Heart left ventricle (tissue), 16 donors: ENCODE data around the gene TSPO2. TPM values are rescaled to one million over a fixed set of nuclear protein-coding genes. Genes with fewer than 3 reads are reported as not detected.

Experiments used
- ATAC-seq, 4 donors: fragments of 200-7000 bp; cut with Tn5 transposase; one replicate each; pipeline ENCODE4 v1.9.1; 2020 to 2022; ENCODE audit warnings: moderate library complexity in 4 of 4, mild to moderate bottlenecking in 3 of 4, moderate number of reproducible peaks in 1 of 4
- DNase-seq, 5 donors: peaks; one replicate each; pipeline ENCODE4 v3.0.0-alpha.2; 2020
- H3K27ac ChIP-seq, 12 donors: fragments of 200-600 bp; sonication (generic) in 4 of 12; one replicate each; pipeline versions ENCODE4 v1.5.0 to v1.8.0; 2016 to 2022; ENCODE audit warnings: mild to moderate bottlenecking in 2 of 12
- H3K27me3 ChIP-seq, 9 donors: fragments of 200-600 bp; sonication (generic) in 2 of 9; one replicate each; pipeline versions ENCODE4 v1.5.1 to v1.8.0; 2016 to 2022; ENCODE audit warnings: mild to moderate bottlenecking in 3 of 9
- H3K36me3 ChIP-seq, 9 donors: fragments of 200-600 bp; sonication (generic) in 2 of 9; one replicate each; pipeline versions ENCODE4 v1.5.0 to v1.8.0; 2018 to 2022; ENCODE audit warnings: mild to moderate bottlenecking in 2 of 9
- H3K4me1 ChIP-seq, 12 donors: fragments of 200-600 bp; sonication (generic) in 4 of 12; one replicate each; pipeline versions ENCODE4 v1.5.0 to v1.8.0; 2016 to 2022; ENCODE audit warnings: mild to moderate bottlenecking in 3 of 12
- H3K4me3 ChIP-seq, 12 donors: fragments of 200-600 bp; sonication (generic) in 4 of 12; one replicate each; pipeline versions ENCODE4 v1.5.0 to v1.8.0; 2017 to 2022; ENCODE audit warnings: mild to moderate bottlenecking in 9 of 12, moderate library complexity in 4 of 12
- H3K9me3 ChIP-seq, 12 donors: fragments of 200-600 bp; sonication (generic) in 4 of 12; one replicate each; pipeline versions ENCODE4 v1.5.0 to v1.8.0; 2016 to 2022; ENCODE audit warnings: mild to moderate bottlenecking in 1 of 12
- CTCF ChIP-seq, 12 donors: fragments of 200-600 bp; sonication (generic) in 4 of 12; IDR thresholded peaks; one replicate each; pipeline versions ENCODE4 v1.5.0 to v1.8.0; 2018 to 2022; ENCODE audit warnings: antibody characterized with exemption in 12 of 12, mild to moderate bottlenecking in 5 of 12
- POLR2A ChIP-seq, 2 donors: fragments of 450-650 bp; IDR thresholded peaks; one replicate each; pipeline ENCODE4 v1.6.1; 2017; ENCODE audit warnings: antibody characterized with exemption in 2 of 2, mild to moderate bottlenecking in 2 of 2, moderate library complexity in 2 of 2
- WGBS, 4 donors: extraction: QIAGEN DNeasy Blood & Tissue Kit in 2 of 4; methylation state at CpG; one replicate each; pipeline versions ENCODE4 v1.1.5 to v1.1.7; 2013 to 2018; 5-methylcytosine and 5-hydroxymethylcytosine counted together
- intact Hi-C, 10 donors: fragments of 100-400 bp; cut with DNase I; formaldehyde crosslinking; loops; one replicate each; pipeline versions ENCODE4 v1.11.1 to v1.14.2; 2022
- polyA plus RNA-seq, 2 donors: library from polyadenylated mRNA; stranded (reverse); fragments of 200-250 nt; gene quantifications; one replicate each; pipeline ENCODE4 v1.2.3, GENCODE V29; 2013
- total RNA-seq, 9 donors: library from RNA; depleted of rRNA in 2 of 9; stranded (reverse); fragments of >200 nt in 2 of 9; fragmentation: NEBNext Ultra II Directional in 3 of 9; extraction: Animal tissue kit (Norgen Biotek cat#: 25700) in 3 of 9; gene quantifications; one replicate each; pipeline versions ENCODE4 v1.1.0 to v1.2.4, GENCODE V29; 2016 to 2023
- donor health status: ischemic (EF 13 %, LVEDD 7.1; RV severe dilation, severe dysfunction).
- donor health status: healthy with polysubstance abuse.
- donor health status: DM: no; HTN: yes; CAD: no.
- donor health status: DM: no; HTN: no; CAD: no.
- donor health status: ischemic (EF 25% LVEDD 6.9; RV normal size, moderate dysfunction).
- donor health status: ischemic (EF 25% LVEDD 5.7; RV mildly dilated, moderate dysfunction).
- donor health status: healthy.
- donor health status: DM: yes; HTN: yes; CAD: no.
- donor health status: ischemic (EF 35%, LVEDD 5.7; RV mildly dilated, moderate dysfunction).
- donor health status: nonischemic (EF 11% LVEDD 7.7; RV severe dilation, severe dysfunction).
- donor health status: DM: yes; HTN: yes; CAD: no.
- donor health status: PGD.
- donor health status: ischemic (EF 29% LVEDD 5.4; RV normal size, mild dysfunction).
- donor health status: nonischemic (EF 23%, LVEDD 6.1; RV moderate dilation, normal function).

TSPO2 gene
- total and polyA plus RNA-seq, 11 donors = not detected

GRCh38 chr6:41032830-41033229 is 9.4 kb upstream of the TSPO2 start:
- Histone ChIP-seq H3K27me3 (no peaks in the 10 kb centered on the region), H3K4me3 (no peak overlapping the region), H3K4me1 (peaks cover 0 to 11% (median 8%) of the 10 kb centered on the region in 12 donors), H3K36me3 (no peaks in the 10 kb centered on the region), H3K9me3 (no peaks in the 10 kb centered on the region), H3K27ac (no peak overlapping the region)
- intact Hi-C loops = loop anchor here in 4 of 10 donors (5.0 to 10.0 kb wide), 3 partner anchors 34 to 1678 kb away; no protein-coding TSS in a partner anchor
- DNase-seq (no peak), ATAC-seq (no peak)
- TF ChIP-seq CTCF (IDR thresholded peaks at IDR 0.05) = no peak
- no peak for TF ChIP-seq POLR2A (IDR thresholded peaks at IDR 0.05)
- WGBS, 4 donors = 92 to 97% (median 95%) methylated on average over 11 to 15 of the region's 15 CpGs

- Histone ChIP-seq H3K27ac (no peak overlapping the region), H3K27me3 (no peaks in the 10 kb centered on the region), H3K4me3 (no peak overlapping the region), H3K36me3 (no peaks in the 10 kb centered on the region), H3K9me3 (no peaks in the 10 kb centered on the region), H3K4me1 (peaks cover 0 to 3% (median under 1%) of the 10 kb centered on the region in 12 donors)
- TF ChIP-seq CTCF (IDR thresholded peaks at IDR 0.05) (no peak), POLR2A (IDR thresholded peaks at IDR 0.05) (no peak)
- WGBS, 4 donors = 90 to 95% (median 94%) methylated on average over 13 of the region's 13 CpGs
- DNase-seq (no peak), ATAC-seq (no peak)
- intact Hi-C loops = loop anchor here in 4 of 10 donors (5.0 to 10.0 kb wide), 3 partner anchors 34 to 1679 kb away; no protein-coding TSS in a partner anchor
These were observed 8.5 kb upstream of the TSPO2 start for GRCh38 chr6:41033776-41034175.

DNA sequence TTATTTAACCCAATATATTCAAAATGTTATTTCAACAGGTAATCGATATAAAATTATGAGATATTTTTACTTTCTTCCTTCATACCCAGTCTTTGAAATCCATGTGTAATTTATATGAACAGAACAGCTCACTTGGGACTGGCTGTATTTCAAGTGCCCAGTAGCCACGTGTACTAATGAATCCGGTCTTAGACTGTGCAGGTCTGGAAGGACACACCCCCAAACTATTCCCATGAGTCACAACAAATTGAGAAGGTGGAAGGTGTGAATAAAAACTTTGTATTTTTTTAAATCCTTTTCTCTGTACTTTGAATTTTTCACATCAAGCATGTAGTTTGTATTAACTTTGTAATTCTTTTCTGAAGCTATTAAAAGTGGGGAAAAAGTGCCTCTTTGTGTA is 6.1 kb upstream of the TSPO2 start:
- H3K4me3 ChIP-seq = no peak overlapping the region
- 57 to 72% (median 61%) methylated on average over 3 of the region's 3 CpGs for WGBS, 4 donors
- no peaks in the 10 kb centered on the region for H3K27me3 ChIP-seq
- intact Hi-C loops = loop anchor here in 2 of 10 donors (10.0 kb wide), 2 partner anchors 1671 to 1681 kb away; no protein-coding TSS in a partner anchor
- peaks cover 0 to 7% (median 0%) of the 10 kb centered on the region in 12 donors for H3K4me1 ChIP-seq
- H3K27ac ChIP-seq = no peak overlapping the region
- no peaks in the 10 kb centered on the region for H3K9me3 ChIP-seq
- no peak for TF ChIP-seq POLR2A (IDR thresholded peaks at IDR 0.05)
- no peak for TF ChIP-seq CTCF (IDR thresholded peaks at IDR 0.05)
- DNase-seq (no peak), ATAC-seq (no peak)
- H3K36me3 ChIP-seq = no peaks in the 10 kb centered on the region

DNA sequence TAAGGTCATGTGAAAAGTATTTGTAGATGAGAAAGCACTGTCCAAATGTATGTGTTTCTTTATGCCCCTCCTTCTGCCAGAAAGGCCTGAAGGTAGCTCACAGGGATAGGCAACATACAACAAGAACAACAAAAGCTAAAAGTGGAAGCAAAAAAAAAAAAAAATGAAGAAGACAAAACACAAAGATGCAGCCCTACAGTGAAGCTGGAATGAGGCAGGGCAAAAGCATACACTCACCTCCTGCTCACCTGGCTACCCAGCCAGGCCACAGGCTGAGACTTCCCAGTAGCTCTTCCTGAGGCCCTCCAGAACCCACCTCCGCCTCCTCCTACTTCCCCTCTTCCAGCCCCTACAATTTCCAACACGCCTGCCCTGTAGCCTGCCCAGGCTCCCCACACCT is 5.7 kb upstream of the TSPO2 start:
- Histone ChIP-seq H3K36me3 (no peaks in the 10 kb centered on the region), H3K27ac (no peak overlapping the region), H3K4me3 (no peak overlapping the region), H3K27me3 (no peaks in the 10 kb centered on the region), H3K4me1 (peaks cover 0 to 7% (median 0%) of the 10 kb centered on the region in 12 donors), H3K9me3 (no peaks in the 10 kb centered on the region)
- intact Hi-C loops = loop anchor here in 2 of 10 donors (10.0 kb wide), 2 partner anchors 1672 to 1682 kb away; no protein-coding TSS in a partner anchor
- TF ChIP-seq CTCF (IDR thresholded peaks at IDR 0.05) = no peak
- no peak for TF ChIP-seq POLR2A (IDR thresholded peaks at IDR 0.05)
- ATAC-seq (no peak), DNase-seq (no peak)
- 72 to 92% (median 88%) methylated on average over 2 of the region's 2 CpGs for WGBS, 4 donors
